Activated CD8-positive, alpha-beta memory T cell treated with anti-CD3 and anti-CD28 coated beads for 1 hour (primary cell): Measurements from ENCODE around the gene MGAT4A.

Source experiments
- DNase-seq, 2 donors: peaks; one replicate each; pipeline ENCODE4 v3.0.0-alpha.2; 2020; ENCODE audit warnings: low read depth in 1 of 2; ENCODE audit errors: extremely low read depth in 1 of 2

MGAT4A gene

GRCh38 chr2:98704499-98705332 is 26.2 kb downstream of the MGAT4A start:
- DNase-seq, result no peak

- DNase-seq, result no peak
Measured at GRCh38 chr2:98703738-98704137, 27.2 kb downstream of the MGAT4A start.

GRCh38 chr2:98702858-98703620 is 27.9 kb downstream of the MGAT4A start:
- no peak for DNase-seq

GRCh38 chr2:98702127-98702802 is 28.7 kb downstream of the MGAT4A start:
- DNase-seq, result no peak

GRCh38 chr2:98701230-98701629 is 29.7 kb downstream of the MGAT4A start:
- no peak for DNase-seq

- DNase-seq, result no peak
Measured at GRCh38 chr2:98698896-98699295, 32.0 kb downstream of the MGAT4A start.

- no peak for DNase-seq
Measured at GRCh38 chr2:98697651-98698337, 33.1 kb downstream of the MGAT4A start.

- no peak for DNase-seq
Measured at GRCh38 chr2:98696200-98696599, 34.7 kb downstream of the MGAT4A start.

- no peak for DNase-seq
Measured at GRCh38 chr2:98695255-98695654, 35.7 kb downstream of the MGAT4A start.

GRCh38 chr2:98693477-98693876 is 37.5 kb downstream of the MGAT4A start:
- DNase-seq, result no peak

- DNase-seq, result no peak
Measured at GRCh38 chr2:98692090-98693054, 38.6 kb downstream of the MGAT4A start.

- DNase-seq, result no peak
Measured at GRCh38 chr2:98691303-98691702, 39.6 kb downstream of the MGAT4A start.

- no peak for DNase-seq
Measured at GRCh38 chr2:98685930-98686887, 44.7 kb downstream of the MGAT4A start.

GRCh38 chr2:98683728-98684127 is 47.2 kb downstream of the MGAT4A start:
- DNase-seq, result no peak

- DNase-seq, result no peak
Measured at GRCh38 chr2:98676742-98677141, 54.2 kb downstream of the MGAT4A start.

- no peak for DNase-seq
Measured at GRCh38 chr2:98674233-98674964, 56.5 kb downstream of the MGAT4A start.

- DNase-seq, result no peak
Measured at GRCh38 chr2:98669675-98670074, 61.3 kb downstream of the MGAT4A start.

- no peak for DNase-seq
Measured at GRCh38 chr2:98665677-98666076, 65.3 kb downstream of the MGAT4A start.
